ENCODE results near the gene EBF3.

The EBF3 gene

DNA sequence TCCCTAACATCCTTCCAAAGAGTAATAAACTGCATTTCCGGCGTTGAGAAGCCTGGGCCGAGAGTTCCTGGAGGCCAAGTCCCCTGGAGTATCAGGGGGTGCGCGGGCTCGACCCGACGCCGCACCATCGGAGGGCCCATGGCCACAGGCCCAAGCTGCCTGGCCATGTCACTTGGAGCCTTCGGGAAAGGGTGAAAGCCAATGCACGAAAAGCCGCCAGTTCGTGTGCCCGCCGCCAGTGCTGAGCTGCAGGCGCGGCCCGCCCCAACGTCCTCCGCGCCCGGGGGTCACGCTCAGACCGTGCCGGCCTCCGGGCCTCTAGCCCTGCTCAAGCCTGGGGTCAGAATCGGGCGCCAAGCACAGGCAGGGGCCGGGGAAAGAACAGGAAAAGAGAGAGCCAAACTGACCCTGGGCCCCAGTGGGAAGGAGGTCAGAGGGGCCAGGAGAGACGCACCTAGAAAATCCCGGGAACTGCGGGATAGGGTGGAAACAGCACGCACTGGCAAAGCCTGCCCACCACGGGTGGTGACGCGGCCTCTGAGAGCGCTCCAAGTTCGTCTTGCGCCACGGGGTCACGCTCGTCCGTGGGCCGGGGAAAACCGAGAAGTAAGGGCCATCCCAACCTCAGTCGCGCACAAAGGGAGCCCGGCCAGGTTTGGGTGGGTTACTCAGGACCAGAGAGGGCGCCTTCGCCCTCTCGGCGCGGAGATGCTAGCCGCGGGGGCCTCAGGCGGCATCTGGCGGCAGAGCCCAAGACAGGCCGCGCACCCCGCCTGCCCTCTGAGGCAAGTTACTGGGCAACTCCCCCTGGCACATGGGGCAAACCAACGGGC is 4.2 kb upstream of the EBF3 start:
- no peak overlapping the region for H3K4me3 ChIP-seq (ENCODE audit: low read depth, low read length)
- TF ChIP-seq, protein P1, sequence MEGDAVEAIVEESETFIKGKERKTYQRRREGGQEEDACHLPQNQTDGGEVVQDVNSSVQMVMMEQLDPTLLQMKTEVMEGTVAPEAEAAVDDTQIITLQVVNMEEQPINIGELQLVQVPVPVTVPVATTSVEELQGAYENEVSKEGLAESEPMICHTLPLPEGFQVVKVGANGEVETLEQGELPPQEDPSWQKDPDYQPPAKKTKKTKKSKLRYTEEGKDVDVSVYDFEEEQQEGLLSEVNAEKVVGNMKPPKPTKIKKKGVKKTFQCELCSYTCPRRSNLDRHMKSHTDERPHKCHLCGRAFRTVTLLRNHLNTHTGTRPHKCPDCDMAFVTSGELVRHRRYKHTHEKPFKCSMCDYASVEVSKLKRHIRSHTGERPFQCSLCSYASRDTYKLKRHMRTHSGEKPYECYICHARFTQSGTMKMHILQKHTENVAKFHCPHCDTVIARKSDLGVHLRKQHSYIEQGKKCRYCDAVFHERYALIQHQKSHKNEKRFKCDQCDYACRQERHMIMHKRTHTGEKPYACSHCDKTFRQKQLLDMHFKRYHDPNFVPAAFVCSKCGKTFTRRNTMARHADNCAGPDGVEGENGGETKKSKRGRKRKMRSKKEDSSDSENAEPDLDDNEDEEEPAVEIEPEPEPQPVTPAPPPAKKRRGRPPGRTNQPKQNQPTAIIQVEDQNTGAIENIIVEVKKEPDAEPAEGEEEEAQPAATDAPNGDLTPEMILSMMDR (IDR thresholded peaks at IDR 0.05; ENCODE audit: low read depth, low read length, missing control alignments) = no peak
- no peak for DNase-seq (ENCODE audit: low read depth)

DNA sequence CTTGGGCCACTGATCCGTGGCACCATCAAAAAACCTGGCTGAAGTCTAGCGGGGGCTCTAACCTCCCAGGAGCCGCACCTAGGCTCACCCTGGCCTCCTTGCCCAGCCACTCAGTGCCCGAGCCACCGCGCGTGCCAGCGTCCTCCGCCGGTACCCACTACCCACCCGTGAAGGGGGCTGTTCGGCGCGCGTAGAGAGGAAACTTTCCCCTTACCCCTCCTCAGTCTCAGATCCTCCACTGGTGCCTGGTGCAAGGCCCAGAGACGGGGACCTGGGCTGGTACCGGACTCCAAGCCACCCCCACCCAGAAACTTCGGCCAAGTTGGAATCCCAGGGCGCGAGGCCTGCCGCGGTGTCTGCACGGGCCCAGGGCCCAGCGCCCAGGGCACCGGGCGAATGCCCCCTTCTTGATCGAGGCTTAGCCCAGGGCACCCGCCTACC is 3.5 kb upstream of the EBF3 start:
- DNase-seq (ENCODE audit: low read depth) = no peak
- TF ChIP-seq, protein P1 (IDR thresholded peaks at IDR 0.05; ENCODE audit: low read depth, low read length, missing control alignments) = no peak
- no peak overlapping the region for H3K4me3 ChIP-seq (ENCODE audit: low read depth, low read length)

DNA sequence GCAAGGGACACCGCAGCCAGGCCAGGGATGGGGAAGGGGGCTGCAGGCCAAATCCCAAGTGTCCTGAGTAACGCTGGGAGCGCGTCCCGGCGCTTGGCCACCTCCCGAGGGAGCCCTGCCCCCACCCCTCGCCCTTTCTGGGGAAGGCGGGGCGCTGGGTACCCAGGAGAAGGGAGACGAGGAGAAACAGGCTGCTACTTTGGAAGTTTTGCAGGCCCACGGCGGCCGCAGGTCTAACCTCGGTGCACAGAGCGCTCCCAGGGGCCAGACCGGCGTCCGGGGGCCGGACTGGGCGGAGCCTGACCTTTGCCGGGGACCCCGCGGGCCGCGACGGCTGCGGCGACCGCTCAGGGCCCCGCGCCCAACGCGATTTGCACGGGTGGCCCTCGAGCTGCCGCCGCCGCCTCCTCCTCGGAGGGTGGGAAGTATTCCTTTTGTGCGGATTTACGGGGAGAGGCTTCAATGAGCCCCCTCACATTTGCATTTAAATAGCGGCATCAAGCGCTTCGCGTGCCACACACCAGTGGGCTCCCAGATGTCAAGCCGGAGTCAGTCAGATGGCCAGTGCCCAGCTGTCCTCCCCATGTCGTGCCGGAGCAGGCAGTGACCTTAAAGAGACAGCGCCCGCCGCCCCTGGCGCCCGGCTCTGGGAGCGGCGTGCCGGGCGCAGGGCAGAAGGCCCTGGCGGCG is 3.0 kb upstream of the EBF3 start:
- no peak for DNase-seq (ENCODE audit: low read depth)
- TF ChIP-seq, protein P1 (IDR thresholded peaks at IDR 0.05; ENCODE audit: low read depth, low read length, missing control alignments) = no peak
- H3K4me3 ChIP-seq (ENCODE audit: low read depth, low read length) = no peak overlapping the region

DNA sequence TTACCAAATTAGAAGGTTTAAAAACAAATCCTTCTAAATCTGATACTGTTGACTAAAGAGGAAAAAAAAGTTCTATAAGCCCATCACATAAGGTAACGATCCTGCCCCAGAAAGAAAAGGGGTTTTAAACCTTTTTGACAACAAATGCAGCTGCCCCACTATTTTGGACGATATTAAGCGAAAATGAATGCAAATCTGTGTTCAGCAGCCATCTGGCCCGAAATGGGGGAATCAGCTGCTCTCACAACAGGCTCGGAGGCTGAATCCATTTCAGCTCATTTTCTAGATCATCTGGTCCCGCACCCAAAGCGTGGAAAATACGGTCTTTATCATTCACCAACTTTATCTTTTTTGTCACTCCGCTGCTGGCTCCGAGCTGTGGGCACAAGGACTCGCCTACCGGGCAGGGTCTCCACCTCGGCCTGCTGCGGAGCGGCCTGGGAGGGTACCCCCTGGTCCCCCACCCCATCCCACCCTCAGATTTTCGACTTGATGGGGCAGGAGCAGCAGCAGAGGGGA is 2.4 kb upstream of the EBF3 start:
- no peak for DNase-seq (ENCODE audit: low read depth)
- TF ChIP-seq, protein P1 (IDR thresholded peaks at IDR 0.05; ENCODE audit: low read depth, low read length, missing control alignments) = no peak
- H3K4me3 ChIP-seq (ENCODE audit: low read depth, low read length) = no peak overlapping the region

DNA sequence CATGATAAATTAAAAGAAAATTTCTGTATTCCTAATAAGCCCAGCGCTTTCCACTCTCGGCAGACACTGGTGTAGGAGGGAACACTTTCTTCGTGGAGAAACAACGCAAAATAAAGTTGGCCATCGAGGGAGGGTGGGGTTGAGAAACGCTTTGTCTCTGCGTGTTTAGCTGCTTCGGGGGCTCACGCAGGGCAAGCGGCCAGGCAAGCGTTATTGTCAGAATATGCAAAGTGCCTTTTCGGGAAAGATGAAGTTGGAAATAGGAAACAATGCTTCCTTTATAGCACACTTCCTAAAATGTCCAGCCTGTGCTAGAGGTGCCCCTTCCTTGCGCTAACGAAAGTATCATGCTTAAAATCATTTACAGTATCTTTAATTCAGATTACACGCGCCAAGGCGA is 1.9 kb upstream of the EBF3 start:
- DNase-seq (ENCODE audit: low read depth) = no peak
- TF ChIP-seq, protein P1 (IDR thresholded peaks at IDR 0.05; ENCODE audit: low read depth, low read length, missing control alignments) = no peak
- H3K4me3 ChIP-seq (ENCODE audit: low read depth, low read length) = no peak overlapping the region

DNA sequence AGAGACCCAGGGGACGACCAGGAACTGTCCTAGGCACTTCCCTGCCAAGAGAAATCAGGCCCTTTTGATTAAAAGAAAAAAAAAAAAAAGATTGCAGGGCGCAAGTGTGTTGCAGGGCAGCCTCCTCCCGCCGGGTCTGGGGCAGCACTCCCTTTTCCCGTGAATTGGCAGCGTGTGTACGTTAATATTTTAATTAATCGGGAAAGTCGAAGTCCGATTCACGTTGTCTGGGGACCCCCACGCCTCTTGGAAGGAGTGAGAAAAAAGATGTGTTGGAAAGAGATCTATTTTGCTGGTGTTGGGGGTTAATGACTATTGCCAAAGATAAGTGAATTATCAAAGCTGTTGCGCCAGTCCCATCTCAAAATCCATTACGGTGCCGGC is 1.3 kb upstream of the EBF3 start:
- no peak for DNase-seq (ENCODE audit: low read depth)
- no peak overlapping the region for H3K4me3 ChIP-seq (ENCODE audit: low read depth, low read length)
- TF ChIP-seq, protein P1 (IDR thresholded peaks at IDR 0.05; ENCODE audit: low read depth, low read length, missing control alignments) = no peak
